GM21576 (cell line): Measurements from ENCODE around the gene TTBK2.
"Not testable (repeated sequence)": the region's sequence is repeated elsewhere in the genome, so short reads cannot be mapped to it uniquely, and the experiment has no call there.

Source experiments
- ATAC-seq: cut with Tn5 transposase; IDR thresholded peaks from one replicate; pipeline ENCODE4 v1.9.1; 2021; ENCODE audit warnings: mild to moderate bottlenecking, moderate library complexity; ENCODE audit not compliant: unreplicated experiment

The TTBK2 gene

DNA sequence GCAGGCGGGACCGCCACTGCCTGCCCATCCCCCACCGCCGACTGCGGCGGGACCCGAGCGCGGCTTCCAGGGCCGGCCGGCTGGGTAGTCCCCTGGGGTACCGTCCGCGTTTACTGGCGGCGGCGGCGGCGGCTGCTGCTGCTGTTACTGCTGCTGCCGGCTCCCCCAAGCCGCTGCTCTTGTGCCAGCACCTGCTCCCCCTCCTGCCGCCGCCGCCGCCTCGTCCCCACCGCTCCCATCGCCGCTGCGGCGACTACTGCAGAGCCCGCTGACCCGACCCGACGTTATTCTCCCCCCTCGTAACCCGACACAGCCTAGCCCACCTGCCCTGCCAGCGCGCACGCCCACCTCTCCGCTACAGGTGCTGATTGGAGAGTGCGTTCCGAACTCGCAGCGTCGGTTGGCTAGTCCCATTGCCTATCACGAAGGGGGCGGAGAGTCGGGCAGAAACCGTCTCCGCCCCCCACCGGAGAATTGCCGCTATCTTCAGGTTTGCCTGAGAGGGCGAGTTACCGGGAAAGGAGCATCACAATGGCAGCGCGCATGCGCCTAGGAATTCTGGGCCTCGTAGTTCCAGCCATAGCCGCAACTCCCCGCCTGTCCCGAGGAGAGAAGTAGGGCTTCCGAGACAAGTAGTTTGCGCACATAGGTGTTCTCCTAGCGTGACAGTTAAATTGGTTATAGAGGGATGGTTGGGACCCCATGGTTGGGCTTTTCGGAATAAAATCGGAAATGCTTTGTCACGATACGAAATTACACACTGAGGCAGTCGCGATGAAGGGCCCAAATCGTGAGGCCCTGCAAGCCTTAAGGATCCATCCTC, at the start of gene TTBK2:
Gene TTBK2 (minus strand): TSS at position 260 of the 823 bp plus-strand sequence. CDS start 42,161 bp downstream, outside the sequence.
- ATAC-seq, result peak; percentile 93

DNA sequence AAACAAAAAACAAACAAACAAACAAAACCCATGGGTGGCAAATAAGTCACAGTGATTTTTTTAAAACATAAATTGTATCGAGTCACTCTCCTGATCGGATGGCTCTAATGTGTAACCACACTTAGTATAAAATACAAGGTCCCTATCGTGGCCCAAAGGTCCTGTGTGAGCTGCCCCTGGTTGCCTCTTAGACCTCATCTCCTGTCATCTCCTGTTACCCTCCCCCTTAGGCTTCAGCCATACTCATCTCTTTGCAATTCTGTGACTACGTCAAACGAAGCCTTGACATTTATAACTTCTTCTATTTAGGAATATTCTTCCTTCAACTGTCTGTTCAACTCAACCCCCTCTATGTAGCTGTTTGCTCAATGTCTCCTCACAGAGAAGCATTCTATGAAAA, 43.9 kb upstream of the TTBK2 start:
- no peak for ATAC-seq

GRCh38 chr15:42955518-42955917, 34.9 kb upstream of the TTBK2 start:
- no peak for ATAC-seq

- ATAC-seq, result no peak
Measured at GRCh38 chr15:42954291-42954690, 33.7 kb upstream of the TTBK2 start.

- not testable (repeated sequence) for ATAC-seq
Measured at GRCh38 chr15:42948898-42949297, 28.3 kb upstream of the TTBK2 start.

- ATAC-seq, result no peak
Measured at GRCh38 chr15:42940527-42940926, 19.9 kb upstream of the TTBK2 start.

DNA sequence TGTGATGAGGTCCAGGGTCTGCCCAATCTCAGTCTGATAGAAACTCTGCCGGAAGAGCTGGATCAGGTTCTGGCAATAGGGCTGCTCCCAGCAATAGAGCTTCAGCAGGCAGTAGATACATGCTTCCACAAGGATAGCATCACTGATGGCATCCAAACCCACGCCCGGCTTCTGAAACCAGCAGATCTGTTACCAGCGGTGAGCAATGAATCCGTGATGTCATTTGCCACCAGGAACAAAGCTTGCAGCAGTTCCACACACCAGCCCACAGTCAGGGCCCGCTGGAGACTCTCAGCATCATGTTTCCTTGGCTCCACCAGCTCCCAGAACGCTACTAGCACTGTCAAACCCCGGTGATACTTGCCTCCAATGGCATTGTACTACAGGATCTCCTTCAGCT, 19.3 kb upstream of the TTBK2 start:
- no peak for ATAC-seq

DNA sequence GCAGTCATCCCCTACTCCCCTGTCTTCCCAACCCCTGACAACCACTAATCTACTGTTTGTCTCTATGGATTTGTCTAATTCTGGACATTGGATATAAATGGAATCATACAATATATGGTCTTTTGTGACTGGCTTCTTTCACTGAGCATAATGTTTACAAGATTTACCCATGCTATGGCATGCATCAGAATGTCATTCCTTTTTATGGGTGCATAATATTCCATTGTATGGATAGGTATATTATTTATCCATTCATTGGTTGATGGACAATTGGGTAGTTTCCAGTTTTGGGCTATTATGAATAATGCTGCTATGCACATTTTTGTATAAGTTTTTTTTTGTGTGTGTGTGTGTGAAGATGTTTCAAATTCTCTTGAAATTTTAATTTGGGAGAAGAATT, 16.6 kb upstream of the TTBK2 start:
- no peak for ATAC-seq

- ATAC-seq, result no peak
Measured at GRCh38 chr15:42933886-42934667, 13.5 kb upstream of the TTBK2 start.

DNA sequence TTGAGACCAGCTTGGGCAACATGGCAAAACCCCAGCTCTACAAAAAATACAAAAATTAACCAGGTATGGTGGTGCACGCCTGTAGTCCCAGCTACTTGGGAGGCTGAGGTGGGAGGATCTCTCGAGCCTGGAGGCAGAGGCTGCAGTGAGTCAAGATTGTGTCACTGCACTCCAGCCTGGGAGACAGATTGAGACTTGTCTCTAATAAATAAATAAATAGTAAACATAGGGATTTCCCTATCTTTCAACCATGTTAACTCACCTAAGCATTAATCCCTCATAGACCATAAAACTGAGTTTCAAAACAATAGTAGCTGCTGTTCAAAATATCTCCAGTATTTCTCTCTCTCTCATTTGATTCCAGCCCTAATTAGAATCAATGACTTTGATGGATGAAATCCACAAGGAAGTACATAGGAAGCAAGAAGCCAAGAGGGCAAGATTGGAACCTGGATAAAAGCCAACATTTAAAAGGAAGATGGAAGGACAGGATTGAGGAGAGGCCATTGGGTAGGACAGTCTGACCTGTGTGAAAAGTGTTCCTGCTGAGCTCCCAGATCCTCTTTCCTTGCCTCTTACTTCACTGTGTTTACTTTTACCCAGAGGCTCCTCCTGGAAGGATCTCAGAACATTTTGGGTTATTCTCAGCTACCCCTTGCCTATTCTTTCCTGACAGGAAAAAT, 12.4 kb upstream of the TTBK2 start:
- ATAC-seq, result no peak

DNA sequence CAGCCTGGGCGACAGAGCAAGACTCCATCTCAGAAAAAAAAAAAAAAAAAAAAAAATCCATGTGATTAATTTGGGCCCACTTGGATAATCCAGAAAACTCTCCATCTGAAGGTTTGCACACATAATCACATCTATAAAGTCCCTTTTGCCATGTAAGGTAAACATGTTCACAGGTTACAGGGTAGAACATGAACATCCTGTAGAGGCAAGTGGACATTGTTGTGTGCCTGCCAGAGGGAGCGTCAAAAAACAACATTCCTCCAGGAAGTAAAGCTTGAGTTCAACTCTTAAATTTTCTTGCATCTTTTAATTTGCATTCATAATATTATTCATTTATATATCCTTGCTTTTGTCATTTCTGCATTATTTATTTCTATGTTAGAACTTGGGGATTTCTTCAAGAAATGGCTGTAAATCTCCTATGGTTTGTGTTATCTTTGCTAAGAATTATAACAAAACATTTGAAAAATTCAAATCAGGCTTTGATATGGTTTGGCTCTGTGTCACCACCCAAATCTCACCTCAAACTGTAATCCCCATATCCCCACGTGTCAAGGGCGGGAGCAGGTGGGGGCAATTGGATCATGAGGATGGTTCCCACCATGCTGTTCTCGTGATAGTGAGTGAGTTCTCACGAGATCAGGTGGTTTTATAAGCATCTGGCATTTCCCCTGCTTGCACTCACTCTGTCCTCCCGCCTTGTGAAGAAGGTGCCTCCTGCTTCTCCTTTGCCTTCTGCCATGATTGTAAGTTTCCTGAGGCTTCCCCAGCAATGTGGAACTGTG, 11.3 kb upstream of the TTBK2 start:
- no peak for ATAC-seq

DNA sequence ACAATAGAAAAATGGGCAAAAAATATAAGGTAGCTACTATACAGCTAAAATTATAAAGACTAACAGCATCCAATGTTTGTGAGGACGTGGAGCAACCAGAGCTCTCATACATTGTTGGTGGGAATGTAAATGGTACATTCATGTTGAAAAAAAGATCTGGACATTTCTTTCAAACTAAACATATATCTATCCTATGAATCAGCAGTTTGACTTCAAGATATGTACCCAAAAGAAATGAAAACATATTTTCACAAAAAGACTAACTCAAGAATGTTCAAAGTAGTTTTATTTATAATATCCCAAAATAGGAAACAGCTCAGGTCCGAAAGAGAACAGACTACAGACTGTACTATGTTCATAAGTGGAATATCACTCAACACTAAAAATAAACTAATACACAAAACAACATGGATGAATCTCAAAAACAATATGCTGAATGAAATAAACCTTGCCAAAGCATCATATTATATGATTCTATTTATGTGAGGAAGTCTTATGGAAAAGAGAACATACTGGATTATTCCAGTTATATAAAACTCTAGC, 8.8 kb upstream of the TTBK2 start:
- ATAC-seq, result no peak

GRCh38 chr15:42921342-42921731, 759 bp upstream of the TTBK2 start:
- no peak for ATAC-seq

DNA sequence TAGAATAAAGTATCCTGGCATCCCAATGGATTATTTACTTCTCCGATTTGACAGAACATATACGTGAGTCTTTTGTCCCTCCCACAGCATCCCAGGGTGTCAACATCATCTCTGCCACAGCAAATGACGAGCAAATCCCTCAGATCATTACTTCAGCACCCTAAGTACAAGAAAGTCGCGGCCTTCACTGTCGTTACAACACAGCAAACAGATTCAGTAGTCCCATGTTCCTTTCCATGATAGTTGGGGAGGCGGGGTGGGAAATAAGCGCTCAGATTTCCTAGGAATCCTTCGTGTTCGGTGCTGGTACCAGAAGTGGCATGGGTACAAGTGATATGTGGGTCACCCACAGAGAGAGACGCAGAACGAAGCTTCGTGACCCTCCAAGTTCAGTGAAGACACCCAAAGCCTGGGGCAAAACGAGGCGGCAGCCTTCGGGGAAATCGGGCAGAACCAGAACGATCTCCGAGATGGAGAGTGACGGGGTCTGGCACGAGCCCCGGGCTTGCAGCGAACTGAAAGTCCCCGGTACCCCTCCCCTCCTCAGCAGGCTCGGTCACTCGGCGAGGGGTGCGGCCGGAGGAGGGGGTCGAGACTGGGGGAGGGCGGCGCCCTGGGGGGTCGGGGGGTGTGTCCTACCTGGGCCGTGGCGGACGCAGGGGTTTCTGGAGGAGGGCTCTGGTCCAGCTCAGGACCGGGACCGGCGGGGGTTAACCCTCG, 619 bp downstream of the TTBK2 start:
- no peak for ATAC-seq

GRCh38 chr15:42919308-42919707, 1.3 kb downstream of the TTBK2 start:
- ATAC-seq, result no peak

GRCh38 chr15:42918047-42918446, 2.5 kb downstream of the TTBK2 start:
- no peak for ATAC-seq

DNA sequence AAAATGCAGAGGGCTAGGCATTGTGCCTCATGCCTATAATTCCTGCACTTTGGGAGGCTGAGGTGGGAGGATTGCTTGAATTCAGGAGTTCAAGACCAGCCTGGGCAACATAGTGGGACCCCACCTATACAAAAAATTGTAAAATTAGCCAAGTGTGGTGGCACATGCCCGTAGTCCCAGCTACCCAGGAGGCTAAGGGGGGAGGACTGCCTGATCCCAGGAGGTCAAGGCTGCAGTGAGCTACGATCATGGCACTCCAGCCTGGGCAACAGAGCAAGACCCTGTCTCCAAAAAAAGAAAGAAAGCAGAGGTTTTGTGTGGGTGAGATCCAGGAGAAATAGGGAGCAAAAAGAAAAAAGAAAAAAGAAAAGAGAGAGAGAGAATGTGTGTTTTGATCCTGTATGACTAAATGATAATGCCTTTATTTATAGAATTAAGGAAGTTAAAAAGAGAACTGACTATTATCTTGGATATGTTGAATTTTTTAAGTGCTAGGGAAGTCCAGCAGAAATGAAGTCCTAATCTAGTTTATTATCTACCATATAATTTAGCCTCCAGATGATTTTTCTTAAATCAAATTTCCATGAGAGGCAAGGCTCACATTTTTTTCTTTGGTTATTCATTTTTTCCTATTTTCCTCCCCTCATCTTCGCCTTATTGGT, 4.8 kb downstream of the TTBK2 start:
- no peak for ATAC-seq

GRCh38 chr15:42914728-42915497, 5.7 kb downstream of the TTBK2 start:
- ATAC-seq, result no peak
